C4-2B (cell line): Measurements from ENCODE around the gene DMPK.

ENCODE experiments used
- ZFX ChIP-seq: fragments of 450-650 bp; IDR thresholded peaks from 2 replicates; pipeline ENCODE4 v1.6.1; 2017
- TF ChIP-seq, protein P1 (sequence below): fragments of 450-650 bp; conservative IDR thresholded peaks from 2 replicates; pipeline ENCODE4 v1.5.1; 2017; ENCODE audit warnings: mild to moderate bottlenecking

- TF ChIP-seq, protein P1, sequence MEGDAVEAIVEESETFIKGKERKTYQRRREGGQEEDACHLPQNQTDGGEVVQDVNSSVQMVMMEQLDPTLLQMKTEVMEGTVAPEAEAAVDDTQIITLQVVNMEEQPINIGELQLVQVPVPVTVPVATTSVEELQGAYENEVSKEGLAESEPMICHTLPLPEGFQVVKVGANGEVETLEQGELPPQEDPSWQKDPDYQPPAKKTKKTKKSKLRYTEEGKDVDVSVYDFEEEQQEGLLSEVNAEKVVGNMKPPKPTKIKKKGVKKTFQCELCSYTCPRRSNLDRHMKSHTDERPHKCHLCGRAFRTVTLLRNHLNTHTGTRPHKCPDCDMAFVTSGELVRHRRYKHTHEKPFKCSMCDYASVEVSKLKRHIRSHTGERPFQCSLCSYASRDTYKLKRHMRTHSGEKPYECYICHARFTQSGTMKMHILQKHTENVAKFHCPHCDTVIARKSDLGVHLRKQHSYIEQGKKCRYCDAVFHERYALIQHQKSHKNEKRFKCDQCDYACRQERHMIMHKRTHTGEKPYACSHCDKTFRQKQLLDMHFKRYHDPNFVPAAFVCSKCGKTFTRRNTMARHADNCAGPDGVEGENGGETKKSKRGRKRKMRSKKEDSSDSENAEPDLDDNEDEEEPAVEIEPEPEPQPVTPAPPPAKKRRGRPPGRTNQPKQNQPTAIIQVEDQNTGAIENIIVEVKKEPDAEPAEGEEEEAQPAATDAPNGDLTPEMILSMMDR, result no peak
- no peak for TF ChIP-seq ZFX
These were observed 44.6 kb upstream of the DMPK start for GRCh38 chr19:45826934-45827333.
